Stimulated activated CD4-positive, alpha-beta T cell treated with anti-CD3 and anti-CD28 coated beads, Interleukin-1b, Interleukin-23, amount 100 ng/mL, for 4 hours (primary cell): ENCODE measurements around the gene RAB20.
"Not testable (repeated sequence)": the region's sequence is repeated elsewhere in the genome, so short reads cannot be mapped to it uniquely, and the experiment has no call there.

ENCODE experiments used
- DNase-seq, 2 donors: peaks; one replicate each; pipeline ENCODE4 v3.0.0-alpha.2; 2020; ENCODE audit warnings: low read depth in 2 of 2

Gene RAB20

DNA sequence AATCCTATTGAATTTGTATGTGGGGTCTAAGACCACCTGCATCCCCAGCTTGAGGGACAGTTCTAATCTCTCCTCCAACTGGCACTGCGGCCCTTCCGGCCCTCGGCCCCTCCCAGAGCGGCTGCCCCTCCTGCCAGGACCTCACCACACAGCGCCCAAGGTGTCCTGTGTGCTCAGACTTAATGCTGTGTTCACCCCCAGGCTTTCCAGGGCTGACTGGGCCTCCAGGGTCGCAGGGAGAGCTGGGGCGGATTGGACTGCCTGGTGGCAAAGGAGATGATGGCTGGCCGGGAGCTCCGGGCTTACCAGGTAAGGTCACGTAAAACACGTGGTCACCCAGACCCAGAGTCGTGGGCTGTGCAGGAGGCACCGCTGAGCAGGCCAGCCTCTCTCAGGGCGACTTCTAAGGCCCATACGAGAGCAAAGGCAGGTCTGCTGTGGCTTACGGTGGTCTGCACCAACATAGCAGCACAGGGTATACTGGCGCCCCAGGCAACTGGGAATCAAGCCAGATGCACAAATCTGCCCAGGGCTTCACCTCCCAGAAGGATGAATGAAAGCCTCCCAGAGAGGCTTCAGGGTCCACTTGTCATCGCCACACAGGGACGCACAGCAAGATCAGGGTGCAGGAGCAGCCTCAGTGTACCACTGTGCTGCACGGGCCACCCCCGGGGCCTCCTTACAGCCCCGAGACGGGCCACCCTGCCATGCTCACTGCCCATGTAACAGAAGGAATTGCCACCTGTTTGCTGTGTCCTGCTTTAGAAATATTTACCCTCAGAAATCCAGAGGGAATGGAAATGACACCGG is 69.4 kb downstream of the RAB20 start:
- DNase-seq = no peak

DNA sequence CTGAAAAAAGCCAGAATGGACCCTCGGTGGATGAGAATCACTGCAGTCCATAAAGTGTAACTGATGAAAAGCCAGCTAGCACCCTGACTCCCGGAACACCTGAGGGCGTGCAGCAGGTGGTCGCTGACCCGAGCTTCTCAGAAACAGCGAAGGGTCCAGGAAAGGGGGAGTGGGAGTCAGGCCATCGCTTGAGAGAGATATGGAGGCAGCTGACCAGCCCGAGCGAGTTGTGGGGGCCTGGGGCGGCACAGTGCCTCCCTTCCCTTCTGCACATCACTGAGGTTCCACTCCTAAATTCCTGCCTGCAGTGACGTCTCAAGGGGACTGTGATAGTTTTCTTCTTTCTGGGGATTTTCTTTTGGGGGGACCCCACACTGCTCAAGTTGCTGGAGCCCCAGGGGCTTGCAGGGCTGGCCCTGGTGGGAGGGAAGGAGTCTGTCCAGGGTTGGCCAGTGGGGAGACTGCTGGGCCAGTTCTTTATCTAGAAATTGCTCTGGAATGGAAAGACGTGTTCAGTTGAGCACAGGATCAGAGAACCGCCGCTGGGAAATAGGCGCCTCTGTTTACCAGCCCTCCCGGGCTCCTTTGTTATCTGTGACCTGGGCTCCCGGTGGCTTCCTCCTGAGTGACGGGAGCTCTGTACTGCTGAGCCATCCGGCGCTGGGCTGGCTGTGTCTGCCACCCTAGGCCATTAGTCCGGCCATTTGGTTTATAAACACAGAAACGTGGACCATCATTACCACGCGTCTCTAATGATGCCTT is 71.3 kb downstream of the RAB20 start:
- no peak for DNase-seq

DNA sequence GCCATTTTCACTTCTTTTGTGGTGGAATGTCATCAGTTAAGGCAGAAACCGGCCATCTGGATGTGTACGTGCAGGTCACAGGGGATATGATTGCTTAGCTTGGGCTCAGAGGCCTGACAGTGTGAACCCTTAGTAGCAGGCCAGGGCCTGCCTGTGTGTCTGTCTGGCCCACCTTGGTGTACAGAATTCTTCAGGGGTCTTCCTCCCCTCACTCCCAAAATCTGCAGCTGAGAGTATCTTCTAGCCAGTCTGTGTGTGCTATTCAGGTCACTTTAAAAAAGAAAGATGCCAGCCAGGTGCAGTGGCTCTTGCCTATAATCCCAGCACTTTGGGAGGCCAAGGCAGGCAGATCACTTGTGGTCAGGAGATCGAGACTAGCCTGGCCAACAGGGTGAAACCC is 74.6 kb downstream of the RAB20 start:
- DNase-seq = not testable (repeated sequence)

DNA sequence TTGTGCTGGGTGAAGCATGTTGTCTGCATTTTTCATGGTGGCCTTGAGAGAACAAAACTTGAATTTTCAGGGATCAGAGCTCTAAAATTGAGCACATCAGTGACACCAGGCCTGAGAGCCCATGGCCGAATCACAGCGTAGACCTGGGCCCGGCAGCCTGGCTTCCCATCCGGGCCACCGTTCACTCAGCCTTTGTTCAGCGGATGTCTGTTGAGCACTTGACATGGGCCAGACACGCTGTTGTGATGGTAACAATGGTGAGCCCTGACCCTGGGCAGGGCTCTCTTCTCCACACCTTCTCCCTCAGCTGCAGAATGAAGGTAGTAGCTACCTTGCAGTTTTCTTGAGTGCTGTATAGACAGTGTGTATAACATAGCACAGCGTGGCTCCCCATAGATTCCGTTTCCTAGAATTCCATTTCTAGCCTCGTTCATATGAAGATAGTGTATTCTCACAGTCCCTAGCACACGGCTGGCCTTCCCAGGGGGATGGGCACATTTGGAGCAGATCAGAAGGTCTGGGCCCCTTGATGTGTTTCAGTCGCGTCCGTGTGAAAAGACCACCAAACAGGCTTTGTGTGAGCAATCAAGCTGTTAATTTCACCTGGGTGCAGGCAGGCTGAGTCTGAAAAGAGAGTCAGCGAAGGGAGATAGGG is 75.3 kb downstream of the RAB20 start:
- DNase-seq = no peak

DNA sequence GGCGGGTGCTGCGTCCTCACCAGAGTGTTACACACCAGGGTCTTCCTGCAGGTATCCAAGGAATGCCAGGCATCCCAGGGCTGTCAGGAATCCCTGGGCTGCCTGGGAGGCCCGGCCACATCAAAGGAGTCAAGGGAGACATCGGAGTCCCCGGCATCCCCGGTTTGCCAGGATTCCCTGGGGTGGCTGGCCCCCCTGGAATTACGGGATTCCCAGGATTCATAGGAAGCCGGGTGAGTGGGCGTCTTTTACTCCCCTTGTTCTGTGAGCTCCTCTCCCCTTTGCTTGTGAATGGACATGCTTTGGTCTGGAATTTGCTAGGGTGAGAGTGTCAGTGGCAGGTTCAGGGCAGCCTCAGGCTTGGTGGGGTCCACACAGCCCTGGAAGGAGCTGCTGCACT is 75.9 kb downstream of the RAB20 start:
- no peak for DNase-seq

DNA sequence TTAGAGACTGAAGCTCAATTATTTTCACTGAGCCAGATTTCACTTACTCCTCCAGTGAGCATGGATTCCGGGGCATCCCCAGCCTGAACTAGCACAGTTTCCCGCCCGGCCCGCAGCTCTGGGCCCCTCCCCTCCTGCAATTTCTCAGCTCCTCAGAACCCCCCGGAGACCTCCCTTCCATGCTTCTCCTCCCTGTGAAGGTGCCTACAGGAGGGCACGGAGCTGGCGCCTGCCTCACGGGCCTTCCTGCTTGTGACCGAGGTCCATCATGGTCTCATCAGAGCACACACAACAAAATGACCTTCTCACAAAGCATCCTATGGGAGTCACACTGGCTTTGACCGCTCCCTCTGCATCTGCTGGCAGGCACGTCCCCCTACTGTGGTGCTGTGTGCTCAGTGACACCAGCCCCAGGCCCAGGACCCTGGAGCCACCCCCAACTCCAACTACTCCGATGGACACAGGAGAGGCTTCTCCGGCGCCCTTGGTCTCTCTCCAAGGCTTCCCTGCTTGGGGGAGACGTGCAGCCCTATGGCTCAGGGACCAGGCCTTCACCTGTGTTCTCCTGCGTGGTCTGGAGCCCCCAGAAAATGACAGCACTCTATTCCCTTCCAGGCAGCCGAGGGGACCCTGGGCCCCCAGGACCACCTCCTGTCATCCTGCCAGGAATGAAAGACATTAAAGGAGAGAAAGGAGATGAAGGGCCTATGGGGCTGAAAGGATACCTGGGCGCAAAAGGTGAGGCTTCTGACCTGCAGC is 77.1 kb downstream of the RAB20 start:
- DNase-seq = no peak

DNA sequence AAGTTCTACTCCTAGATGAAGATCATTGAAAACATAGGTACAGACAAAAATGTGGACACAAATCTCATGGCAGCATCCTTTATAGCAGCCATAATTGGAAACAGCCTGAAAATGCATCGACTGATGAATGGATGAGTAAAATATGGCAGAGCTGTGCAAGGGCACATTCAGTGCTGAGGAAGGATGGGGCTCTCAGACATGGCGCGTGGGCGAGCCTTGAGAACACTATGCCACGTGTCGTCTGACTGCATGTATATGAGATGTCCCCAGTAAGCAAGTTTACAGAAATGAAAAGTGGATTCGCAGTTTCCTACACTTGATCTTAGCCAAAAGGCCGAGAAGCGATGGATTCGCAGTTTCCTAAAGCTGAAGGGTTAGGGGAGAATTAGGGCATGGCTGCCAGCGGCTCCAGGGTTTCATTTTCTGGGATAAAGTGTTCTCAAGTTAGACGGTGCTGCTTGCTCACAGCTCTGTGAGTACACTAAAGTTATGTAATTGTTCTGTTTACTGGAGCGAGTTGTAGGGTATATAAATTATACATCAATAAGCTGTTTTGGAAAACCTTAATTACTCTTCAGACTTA is 78.0 kb downstream of the RAB20 start:
- no peak for DNase-seq

DNA sequence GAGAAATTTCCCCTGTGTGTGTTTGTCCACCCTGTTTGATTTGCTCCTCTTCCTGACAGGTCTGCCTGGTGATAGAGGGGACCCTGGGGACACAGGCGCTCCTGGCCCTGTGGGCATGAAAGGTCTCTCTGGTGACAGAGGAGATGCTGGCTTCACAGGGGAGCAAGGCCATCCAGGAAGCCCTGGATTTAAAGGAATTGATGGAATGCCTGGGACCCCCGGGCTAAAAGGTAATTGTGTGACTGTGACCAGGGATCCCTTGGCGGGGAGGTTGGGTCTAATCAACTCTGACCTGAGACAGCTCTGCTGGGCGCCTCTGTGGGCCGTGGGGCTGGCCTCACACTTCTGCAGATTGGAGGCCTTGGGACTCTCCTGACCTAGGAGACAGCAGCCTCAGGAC is 81.4 kb downstream of the RAB20 start:
- DNase-seq = no peak

DNA sequence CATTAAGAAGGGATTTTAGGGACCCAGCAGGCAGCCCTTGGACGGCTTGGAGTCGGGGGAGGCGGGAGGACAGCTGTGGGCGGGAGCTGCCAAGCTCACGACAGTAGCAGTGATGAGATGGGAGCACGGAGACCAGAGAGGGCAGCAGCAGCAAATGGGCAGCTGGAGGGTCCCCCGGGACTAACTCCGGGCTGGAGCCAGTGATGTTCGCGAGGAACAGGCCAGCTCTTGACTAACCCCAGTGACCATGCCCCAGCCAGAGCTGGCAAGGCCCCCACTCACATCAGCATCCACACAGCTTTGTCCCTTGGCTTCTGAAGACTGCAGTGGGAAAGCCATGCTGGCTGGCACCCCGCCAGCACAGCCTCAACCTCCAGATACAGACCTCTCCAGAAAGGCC is 81.9 kb downstream of the RAB20 start:
- DNase-seq = no peak

DNA sequence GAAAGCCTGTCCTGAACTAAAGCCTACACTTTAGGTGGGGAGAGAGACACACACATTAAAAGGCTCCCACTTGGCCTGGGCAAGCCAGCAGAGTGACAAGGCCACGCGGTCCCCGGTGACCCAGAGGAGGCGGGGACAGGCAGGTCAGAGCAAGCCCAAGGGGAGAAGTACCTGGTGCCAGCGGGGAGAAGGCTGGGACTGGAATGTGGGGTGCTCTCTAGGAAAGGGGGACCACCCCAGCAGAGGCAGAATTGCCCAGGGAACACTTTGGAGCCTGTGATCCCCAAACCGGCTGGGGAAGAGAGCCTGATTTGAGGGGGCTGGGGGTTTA is 82.3 kb downstream of the RAB20 start:
- no peak for DNase-seq

DNA sequence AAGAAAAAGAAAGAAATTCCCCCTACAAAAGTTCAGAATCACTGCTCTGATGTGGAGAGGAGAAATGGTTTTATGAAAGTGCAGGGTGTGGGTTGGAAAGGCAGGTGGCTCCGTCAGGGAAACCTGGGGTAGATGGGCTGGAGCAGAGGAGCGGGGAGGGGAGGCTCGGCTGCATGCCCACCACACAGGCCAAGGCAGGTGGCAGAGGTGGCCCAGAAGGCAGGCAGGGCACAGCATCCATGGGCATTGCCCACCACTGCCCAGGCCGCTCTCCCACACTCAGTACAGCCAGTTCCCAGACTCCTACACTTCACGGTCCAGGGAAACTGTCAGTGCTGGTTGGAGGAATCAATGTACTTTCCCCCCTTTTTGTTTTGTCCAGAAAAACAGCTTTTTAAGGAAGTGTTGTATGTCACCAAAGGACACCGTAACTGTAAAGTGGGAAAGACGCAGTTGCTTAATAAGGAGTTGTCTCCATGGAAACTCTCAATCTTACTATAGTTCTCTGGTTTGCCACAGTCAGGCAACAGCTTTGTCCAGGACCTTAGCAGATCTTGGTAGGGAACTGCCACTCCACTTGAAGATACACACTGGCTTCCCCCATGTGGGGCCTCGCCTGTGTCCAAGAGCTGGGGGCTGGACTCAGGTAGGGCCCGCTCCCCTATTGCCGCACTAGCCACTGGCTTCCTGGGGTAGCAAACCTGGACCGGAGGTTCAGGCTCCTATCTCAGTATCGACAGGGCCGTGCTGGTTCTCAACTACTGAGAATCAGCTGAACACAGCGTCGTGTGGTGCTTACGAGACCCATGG is 82.9 kb downstream of the RAB20 start:
- no peak for DNase-seq

DNA sequence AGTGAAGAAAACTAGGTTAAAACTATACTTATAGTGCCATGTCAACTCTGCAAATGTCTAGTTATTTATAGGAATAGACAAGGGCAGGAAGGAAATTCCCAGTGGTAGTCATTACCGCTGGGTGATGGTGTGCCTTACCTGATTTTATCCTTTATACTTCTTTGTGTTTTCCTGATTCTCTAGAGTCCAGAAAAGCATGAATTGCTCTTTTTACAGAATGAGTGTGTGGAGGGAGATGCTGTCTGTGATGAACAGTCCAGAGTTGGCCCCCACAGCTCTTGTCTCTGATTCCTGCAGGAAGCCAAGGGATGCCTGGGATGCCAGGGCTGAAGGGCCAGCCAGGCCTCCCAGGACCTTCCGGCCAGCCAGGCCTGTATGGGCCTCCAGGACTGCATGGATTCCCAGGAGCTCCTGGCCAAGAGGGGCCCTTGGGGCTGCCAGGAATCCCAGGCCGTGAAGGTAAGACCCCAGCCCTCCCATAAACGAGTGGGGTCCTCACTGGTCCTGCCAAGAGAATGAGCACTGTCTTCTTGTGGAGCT is 83.7 kb downstream of the RAB20 start:
- DNase-seq = no peak

DNA sequence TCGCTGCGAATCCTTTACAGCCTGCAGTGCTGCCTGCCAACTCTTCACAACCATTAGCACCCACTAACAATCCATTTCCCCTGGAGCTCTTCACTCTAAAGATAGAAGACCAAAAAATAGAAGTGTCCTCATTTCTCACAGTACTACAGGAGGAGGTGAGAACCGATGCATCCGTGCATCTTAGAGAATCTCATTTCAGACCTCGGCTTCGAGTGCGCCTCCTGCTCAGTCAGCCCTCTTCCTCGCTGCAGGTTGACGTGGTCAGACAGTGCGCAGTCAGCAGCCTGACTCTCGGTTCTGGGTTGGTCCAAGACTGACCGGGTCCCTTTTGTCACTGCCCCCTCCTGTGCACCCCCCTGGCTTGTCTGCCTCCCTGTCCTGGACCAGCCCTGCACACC is 85.3 kb downstream of the RAB20 start:
- DNase-seq = no peak

DNA sequence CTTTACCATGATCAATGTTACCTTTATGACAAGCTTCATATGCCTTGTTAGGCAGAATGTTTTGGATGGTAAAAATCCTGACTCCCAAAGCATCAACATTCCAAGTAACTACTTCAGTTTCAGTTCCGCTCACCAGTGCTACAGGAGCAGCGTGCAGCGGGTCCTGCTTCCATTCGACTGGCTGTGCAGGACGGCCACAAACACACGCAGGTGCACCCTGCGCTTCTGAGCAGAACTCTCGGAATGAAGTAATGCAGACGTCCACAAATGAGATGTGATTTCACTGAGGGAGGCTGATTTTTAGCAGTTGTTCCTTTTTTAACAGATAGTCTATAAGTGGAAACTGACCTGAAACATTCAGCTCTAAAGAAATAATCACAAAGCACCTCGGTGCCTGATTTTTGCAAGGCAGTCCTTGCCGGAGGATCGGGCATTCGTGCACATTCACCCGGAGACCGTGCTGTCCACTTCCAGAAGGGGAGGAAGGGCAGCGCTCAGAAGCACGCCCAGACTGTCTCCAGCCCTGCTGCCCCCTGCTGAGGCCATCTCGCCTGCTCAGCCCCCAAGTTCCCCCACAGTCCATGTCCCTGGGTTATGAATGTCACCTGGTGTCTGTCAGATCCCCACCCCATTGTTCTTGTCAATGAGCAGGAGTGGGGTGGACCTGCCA is 85.8 kb downstream of the RAB20 start:
- no peak for DNase-seq

DNA sequence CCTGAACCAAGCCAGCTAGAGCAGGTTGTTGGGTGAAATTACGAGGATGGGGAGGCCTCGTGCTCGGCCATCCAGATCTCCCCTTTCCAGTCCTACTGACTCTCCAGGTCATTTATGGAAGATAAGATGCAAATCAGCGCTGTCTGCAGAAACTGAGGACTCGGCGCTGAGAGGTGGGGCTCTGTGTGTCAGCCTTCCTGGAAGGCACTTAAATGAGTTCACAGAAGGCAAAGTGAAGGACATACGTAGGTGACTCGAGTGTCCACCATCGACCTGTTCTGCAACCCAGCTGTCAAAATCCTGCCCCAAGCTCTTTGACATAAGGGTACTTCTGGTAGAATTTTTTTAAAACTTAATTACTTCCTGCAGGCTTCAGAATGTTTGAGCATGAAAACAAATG is 86.4 kb downstream of the RAB20 start:
- no peak for DNase-seq

DNA sequence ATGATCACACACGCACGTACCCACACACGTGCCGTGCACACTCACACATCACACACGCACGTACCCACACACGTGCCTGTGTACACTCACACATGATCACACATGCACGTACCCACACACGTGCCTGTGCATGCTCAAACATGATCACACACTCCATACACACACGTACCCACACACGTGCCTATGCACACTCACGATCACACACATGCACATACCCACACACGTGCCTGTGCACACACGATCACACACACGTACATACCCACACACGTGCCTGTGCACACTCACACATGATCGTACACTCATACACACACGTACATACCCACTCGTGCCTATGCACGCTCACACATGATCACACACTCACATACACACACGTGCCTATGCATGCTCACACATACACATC is 86.8 kb downstream of the RAB20 start:
- no peak for DNase-seq
